D721Med (cell line): Measurements from ENCODE around the gene PDE11A.

Experiments
- DNase-seq: peaks from one replicate; pipeline ENCODE4 v3.0.0; 2011; ENCODE audit warnings: low spot score; ENCODE audit not compliant: insufficient read length
- FAIRE-seq: peaks from 2 replicates; lab custom pipeline; 2011; peaks lifted over from hg19 to GRCh38; lab: Jason Lieb, UNC
- CTCF ChIP-seq: IDR thresholded peaks from 2 replicates; pipeline ENCODE4 v1.5.1; 2012; ENCODE audit warnings: mild to moderate bottlenecking, control low read depth; ENCODE audit not compliant: insufficient read depth; ENCODE audit errors: missing control alignments

Gene PDE11A

GRCh38 chr2:177876950-177877349 lies 195.6 kb downstream of the PDE11A start:
- FAIRE-seq (no peak), DNase-seq (no peak)
- no peak for TF ChIP-seq CTCF

GRCh38 chr2:177874686-177875085 lies 197.9 kb downstream of the PDE11A start:
- DNase-seq: no peak
- TF ChIP-seq CTCF: no peak
- FAIRE-seq: no peak

GRCh38 chr2:177873915-177874314 lies 198.7 kb downstream of the PDE11A start:
- DNase-seq: no peak
- no peak for FAIRE-seq
- TF ChIP-seq CTCF: no peak

GRCh38 chr2:177872286-177872685 lies 200.3 kb downstream of the PDE11A start:
- FAIRE-seq: no peak
- TF ChIP-seq CTCF: no peak

GRCh38 chr2:177869912-177870311 lies 202.7 kb downstream of the PDE11A start:
- DNase-seq (no peak), FAIRE-seq (no peak)
- no peak for TF ChIP-seq CTCF

More at GRCh38 chr2:177872286-177872685, 200.3 kb downstream of the PDE11A start:
- DNase-seq: no peak

- no peak for FAIRE-seq
- no peak for DNase-seq
- no peak for TF ChIP-seq CTCF
These were observed 203.4 kb downstream of the PDE11A start for GRCh38 chr2:177869209-177869608.

- FAIRE-seq (no peak), DNase-seq (no peak)
- TF ChIP-seq CTCF: no peak
These were observed 203.8 kb downstream of the PDE11A start for GRCh38 chr2:177868806-177869205.
